AML-193 (cell line): ENCODE data around the gene CLN6.
"Not testable (repeated sequence)": the region's sequence is repeated elsewhere in the genome, so short reads cannot be mapped to it uniquely, and the experiment has no call there.

Experiments used
- DNase-seq, 2 experiments: peaks; one replicate each; lab custom pipeline; 2025; lab: John Stamatoyannopoulos, UW

The CLN6 gene

DNA sequence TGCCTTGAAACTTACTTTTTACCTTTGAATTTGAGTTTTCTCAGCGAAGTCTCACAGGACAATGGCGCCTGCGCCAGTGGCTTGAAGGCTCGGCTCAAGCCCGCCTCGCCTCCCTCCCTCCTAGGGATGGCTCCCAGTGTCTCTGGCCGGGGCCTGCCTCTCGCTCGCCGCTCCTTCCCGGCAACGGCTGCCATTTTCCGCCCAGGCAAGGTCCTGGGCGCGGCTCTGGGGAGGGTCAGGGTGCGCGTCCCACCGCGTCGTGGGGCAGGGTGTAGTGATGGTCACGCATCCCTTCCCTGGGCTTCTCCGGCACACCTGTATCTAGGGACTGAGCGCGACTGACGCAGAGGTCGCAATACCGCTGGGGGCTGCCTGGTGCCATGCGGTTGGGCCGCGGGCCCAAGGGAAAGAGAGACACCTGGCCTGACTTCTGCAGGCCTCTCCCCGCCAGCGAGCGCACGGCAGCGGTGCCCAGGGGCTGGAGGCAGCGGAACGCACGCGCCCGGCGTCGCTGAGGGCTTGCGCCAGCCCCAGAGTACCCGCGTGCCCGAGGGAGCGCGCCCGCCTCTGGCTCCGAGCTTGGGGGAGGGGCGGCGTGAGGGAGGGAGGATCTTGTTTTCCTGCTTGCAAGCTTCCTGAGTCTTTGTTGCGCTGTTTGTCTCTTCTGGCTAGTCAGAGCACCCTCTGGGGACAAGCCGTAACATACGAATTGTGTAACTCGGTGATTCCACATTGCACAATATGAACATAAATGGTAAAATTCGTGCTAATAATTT lies 27.3 kb upstream of the CLN6 start:
- no peak for DNase-seq

DNA sequence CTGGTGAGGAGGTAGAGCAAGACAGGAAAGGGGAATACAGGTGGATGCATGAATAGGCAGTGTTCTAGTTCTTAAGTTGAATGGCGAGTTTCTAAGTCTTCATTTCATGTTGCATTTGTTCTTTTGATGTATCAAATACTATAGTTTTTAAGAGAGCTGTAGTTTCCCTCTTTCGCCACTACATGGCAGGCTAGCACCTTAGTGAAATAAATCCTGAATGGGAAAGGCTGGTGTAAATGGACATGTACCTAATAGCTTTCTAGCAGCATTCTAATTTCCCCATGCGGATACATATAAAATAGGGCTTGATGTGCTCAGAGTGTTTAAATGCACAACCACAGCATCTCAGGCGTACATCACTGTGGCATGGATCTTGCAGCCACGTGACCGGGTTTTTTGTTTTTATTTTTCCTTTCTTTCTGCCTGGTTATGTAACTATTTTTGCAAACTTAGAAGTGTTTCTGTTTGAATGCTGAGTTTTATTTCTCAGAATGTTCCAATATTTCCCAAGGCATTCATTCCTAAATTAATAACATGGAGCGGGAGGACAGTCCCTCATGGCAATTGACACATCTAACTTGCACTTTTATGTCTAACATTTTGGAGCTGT lies 23.5 kb upstream of the CLN6 start:
- DNase-seq: peak; percentile 78 to 79

GRCh38 chr15:68249058-68249713 lies 19.7 kb upstream of the CLN6 start:
- DNase-seq: peak; percentile 5 to 15

GRCh38 chr15:68244235-68244634 lies 14.7 kb upstream of the CLN6 start:
- DNase-seq: no peak

GRCh38 chr15:68241088-68241935 lies 11.8 kb upstream of the CLN6 start:
- no peak for DNase-seq

DNA sequence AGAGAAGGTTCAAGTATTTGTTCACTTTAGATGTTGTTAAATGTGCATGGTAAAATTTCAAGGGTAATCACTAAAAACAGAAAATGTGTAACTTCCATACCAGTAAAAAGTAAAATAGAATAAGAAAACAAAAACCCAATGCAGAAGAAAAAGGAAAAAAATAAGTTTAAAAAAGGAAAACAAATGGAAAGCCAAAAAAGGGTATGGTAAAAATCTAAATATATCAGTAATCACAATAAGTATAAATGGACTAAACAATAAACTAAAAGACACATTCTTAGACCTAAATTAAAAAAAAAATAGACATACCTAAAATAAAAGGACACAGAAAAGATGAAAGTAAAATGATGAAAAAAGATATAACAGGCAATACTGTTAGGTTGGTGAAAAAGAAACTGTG lies 9.5 kb upstream of the CLN6 start:
- no peak for DNase-seq

DNA sequence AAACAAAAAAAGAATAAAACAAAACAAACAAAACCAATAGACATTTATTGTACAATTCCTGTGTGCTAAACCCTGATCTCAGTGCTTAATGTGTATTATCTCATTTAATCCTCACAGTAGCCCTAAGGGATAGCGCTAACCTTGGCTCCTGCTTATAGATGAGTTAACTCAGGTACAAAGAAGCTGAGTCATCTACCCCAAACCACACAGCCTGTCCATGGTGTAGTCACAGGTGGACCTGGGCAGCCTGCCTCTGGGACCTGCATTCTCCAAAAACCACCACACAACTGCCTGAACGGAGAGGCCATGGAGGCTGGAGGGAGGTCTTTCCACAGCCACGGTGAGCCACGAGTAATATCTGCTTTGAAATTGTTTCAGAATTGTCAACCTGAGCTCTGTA lies 5.5 kb upstream of the CLN6 start:
- no peak for DNase-seq

GRCh38 chr15:68234520-68234919 lies 5.0 kb upstream of the CLN6 start:
- not testable (repeated sequence) for DNase-seq

DNA sequence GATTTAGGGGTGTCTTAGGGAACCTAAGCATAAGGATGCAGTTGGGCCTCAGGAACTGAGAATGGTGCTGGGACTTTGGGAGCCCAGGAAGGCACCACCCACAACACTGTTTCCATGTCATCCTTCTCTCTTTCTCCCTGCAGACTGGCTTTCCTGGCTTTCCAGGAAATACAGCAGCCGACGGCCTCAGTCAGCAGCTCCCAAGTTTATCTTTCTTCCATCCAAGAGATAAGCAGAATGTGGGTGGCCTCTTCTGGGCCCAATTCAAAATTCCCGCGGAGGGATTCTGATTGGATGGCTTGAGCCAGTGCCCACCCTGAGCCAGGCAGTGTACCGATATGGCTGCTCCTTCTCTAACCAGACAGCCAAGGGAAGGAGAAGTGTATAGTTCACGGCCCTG lies 4.5 kb upstream of the CLN6 start:
- DNase-seq: no peak

DNA sequence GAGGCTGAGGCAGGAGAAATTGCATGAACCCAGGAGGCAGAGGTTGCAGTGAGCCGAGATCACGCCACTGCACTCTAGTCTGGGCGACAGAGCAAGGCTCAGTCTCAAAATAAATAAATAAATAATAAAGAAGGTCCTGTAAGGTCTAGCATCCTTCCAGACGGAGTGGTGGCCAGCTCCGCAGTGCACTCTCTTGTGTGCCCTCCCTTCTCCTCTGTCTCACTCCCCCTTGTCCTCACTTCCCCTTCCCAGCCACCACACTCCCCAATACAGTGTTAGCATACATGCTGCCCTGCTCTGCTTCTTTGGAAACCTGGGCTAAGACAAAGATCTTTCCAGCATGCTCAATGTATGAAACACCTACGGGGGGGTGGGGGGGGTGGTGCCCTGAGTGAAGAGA lies 3.4 kb upstream of the CLN6 start:
- DNase-seq: peak; percentile 16 to 47

DNA sequence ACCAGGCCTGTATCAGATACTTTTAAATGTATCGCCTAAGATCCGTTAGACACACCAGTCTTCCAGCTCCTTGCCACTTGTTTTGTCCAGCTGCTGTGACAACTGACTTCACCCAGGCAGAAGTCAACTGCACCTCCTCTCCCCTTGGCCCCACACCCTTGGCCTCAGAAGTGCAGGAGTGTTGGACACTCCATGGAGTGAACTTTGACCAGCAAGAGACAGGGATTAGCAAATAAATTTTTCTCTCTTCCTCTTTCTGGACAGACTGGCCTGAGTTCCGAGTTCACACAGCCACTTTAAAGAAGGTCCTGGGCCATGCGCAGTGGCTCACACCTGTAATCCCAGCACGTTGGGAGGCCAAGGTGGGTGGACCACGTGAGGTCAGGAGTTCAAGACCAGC lies 2.9 kb upstream of the CLN6 start:
- no peak for DNase-seq

DNA sequence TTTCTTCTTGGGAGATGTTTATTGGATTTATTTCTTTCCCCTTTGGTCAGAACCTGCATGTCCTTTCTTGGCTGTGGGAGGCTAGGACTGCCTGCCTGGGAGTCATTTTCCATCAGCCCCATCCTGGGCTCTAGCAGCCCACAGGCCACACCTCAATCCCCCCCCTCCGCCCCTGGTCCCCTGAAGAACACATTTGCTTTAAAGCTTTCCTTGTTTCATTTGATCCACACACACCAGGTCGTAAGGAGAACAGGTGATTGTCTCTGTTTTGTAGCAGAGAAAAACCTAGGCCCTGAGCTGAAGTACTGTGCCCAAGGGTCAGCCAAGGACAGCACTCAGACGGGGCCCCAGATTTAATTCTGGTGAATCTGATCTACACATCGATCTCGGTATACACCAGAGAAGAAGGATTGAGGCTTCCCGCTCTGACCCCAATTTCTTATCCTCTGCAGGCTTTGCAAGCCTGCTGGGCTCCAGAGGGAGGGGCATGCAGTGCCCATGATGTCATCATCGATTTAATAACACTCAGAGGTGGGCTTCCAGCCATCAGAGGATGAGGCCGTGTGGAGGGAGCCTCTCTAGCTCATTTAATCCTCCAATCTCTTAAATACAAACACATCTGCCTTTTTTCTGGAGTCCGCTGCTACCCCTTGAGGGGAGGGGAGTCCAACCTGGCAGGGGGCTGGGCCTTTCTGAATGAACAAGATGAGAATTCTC lies 1.7 kb upstream of the CLN6 start:
- DNase-seq: no peak

DNA sequence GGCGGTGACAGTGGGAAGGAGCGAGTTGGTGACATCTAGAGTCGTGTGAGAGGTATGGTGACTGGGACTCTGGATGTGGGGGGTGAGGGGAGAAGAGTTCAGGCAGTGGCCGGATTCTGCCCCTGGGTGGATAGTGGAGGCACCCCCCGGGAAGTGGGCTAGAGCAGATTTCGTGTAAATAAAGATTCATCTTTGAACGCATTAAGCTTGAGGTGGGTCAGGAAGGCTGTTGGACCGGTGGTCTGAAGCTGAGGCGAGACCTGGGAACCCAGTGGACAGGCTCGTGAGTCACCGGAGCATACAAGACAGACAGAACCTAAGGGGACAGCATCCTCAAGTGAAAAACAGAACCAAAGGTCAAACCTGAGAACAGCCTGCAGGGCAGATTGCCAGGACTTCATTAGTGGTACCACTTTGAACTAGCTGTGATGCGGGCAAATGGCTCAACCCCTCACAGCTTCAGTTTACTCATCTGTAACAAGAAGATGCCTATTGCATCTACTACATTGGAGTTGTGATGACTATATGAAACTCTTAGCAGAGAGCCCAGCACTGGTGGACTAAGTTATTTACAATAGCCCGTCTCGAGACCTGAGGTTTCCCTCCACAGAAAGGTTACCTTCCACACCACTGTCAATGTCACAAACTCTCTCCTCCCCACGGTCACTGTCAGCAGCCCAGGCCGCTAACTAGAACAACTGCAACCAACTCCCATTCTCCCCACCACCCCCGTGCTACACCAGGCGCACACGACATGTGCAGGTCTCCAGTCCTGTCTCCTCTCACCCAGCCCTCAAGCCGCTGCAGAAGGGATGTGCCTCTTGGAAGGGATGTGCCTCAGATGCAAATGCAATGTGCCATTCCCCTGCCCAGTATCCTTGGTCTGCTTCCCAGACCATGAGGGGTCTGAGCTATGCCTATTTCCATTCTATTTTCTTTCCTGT lies 901 bp upstream of the CLN6 start:
- DNase-seq: no peak

- DNase-seq: no peak
These were observed 550 bp downstream of the CLN6 start for GRCh38 chr15:68228971-68229385.

- peak; percentile 42 to 43 for DNase-seq
These were observed 1.2 kb downstream of the CLN6 start for GRCh38 chr15:68228143-68228970.

DNA sequence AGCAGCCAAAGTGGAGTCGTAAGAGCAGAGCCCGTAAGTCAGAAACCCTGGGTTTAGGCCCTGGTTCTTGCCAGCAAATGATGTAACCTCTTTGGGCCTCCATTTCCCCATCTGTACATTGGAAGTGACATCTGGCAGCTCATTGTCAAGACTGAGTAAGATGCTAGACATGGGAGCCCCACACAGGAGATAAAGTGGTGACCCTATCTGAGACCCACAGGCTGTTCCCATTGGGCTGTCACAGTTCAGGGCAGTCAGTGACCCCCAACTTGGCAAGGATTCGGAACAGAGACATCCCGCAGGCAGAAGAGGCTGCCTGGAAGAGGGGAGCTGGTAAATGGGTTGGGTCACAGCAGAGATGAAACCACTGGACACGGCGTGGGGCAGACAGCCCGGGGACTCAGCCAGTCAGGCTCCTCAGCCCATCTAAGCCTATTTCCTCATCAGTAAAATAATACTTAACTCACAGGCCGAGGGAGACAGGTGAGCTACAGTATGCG lies 1.8 kb downstream of the CLN6 start:
- DNase-seq: no peak

DNA sequence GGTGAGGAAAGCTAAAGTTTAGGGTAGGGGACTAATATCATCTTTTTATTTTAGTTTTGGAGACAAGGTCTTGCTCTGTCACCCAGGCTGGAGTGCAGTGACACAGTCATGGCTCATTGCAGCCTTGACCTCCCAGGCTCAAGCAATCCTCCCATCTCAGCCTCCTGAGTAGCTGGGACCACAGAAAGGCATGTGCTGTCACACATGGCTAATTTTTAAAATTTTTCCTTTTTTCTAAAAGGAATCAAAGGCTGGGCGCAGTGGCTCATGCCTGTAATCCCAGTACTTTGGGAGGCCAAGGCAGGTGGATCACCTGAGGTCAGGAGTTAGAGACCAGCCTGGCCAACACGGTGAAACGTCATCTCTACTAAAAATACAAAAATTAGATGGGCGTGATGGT lies 4.1 kb downstream of the CLN6 start:
- DNase-seq: not testable (repeated sequence)

DNA sequence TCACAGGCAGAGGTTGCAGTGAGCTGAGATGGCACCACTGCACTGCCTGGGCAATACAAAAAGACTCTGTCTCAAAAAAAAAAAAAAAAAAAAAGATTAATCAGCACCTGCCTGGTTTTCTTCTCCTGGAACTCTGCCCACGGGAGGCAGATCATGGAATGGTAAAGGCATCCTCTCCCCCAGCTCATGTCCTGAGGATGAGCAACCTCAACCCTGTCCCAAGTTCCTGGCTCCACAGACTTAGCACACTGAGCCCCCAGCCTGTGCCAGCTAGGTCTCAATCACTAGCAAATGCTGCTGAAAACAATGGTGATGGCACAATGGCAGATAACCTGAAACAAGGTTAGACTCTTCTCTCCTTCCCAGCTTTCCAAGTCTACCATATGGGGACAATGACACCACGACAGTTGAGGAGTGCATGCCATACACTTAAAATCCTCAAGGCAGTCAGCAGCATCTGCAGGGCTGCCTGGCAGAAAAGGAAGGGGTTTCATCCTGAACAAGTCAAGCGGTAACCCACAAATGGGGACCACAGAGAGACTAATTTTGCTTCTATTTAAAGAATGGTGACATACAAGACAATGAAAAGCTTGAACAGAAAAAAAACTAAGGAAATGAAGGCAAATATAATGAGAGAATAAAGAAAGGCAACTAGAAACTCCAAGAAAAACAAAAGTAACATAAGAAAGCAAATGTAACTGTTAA lies 4.8 kb downstream of the CLN6 start:
- peak in 1 of 2 experiments; percentile 7 for DNase-seq

GRCh38 chr15:68224108-68224507 lies 5.4 kb downstream of the CLN6 start:
- no peak for DNase-seq
